Measurements from ENCODE around the gene EIF1.
A peak's percentile ranks its signal among the peaks of the same experiment; 100 is the strongest.

The EIF1 gene

DNA sequence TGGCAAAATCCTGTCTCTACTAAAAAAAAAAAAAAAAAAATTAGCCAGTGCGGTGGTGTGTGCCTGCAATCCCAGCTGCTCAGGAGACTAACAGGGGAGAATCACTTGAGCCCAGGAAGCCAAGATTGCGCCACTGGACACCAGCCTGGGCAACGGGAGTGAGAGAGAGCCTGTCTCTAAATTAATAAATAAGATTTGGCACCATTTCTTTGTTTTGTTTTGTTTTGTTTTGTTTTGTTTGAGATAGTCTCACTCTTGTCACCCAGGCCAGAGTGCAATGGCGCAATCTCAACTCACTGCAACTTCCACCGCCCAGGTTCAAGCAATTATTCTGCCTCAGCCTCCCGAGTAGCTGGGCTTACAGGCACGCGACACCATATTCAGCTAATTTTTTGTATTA, 14.0 kb downstream of the EIF1 start:
- no peak overlapping the region for H3K27ac Mint-ChIP-seq
- no peaks in the 10 kb centered on the region for H3K27me3 Mint-ChIP-seq
- no peak overlapping the region for H3K4me3 Mint-ChIP-seq
- no peaks in the 10 kb centered on the region for H3K36me3 Mint-ChIP-seq
- H3K9me3 Mint-ChIP-seq = no peaks in the 10 kb centered on the region
- H3K4me1 Mint-ChIP-seq = no peaks in the 10 kb centered on the region

DNA sequence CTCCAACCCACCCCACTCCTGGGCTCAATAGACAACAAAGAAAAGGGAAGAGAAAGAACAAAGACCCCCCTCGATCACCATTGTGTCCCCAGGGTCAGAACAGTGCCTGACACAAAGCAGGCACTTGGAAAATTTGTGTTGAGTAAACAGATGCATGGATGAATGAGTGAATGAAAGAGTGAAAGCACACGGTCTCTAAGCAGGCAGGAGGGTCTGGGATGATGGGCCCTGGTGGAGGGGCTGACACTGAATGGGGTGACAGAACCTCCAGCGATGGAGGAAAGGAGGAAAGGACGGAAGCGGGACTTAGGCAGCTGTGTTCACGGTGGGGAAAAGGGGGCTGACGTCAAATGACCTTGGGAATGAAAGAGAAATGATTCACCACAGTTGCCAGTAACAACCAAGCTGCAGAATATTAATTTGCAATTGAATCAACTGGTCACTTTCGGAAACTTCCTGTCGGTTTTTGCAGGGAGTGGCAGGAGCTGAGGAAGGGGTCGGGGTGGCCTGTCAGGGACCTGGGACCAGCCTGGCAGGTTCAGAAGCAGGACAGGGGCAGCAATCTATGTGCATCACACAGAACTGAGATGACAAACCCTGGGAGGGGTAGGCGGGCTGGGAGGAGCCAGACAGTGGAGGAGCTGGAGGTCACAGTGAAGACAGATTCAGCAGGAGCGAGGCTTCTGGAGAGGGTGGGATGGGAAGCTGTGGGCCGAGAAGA, 16.7 kb downstream of the EIF1 start:
- peak overlapping the region; percentile 20 for H3K27ac Mint-ChIP-seq
- H3K4me1 Mint-ChIP-seq = peaks cover 1% of the 10 kb centered on the region
- no peaks in the 10 kb centered on the region for H3K9me3 Mint-ChIP-seq
- H3K36me3 Mint-ChIP-seq = no peaks in the 10 kb centered on the region
- no peaks in the 10 kb centered on the region for H3K27me3 Mint-ChIP-seq
- H3K4me3 Mint-ChIP-seq = no peak overlapping the region

DNA sequence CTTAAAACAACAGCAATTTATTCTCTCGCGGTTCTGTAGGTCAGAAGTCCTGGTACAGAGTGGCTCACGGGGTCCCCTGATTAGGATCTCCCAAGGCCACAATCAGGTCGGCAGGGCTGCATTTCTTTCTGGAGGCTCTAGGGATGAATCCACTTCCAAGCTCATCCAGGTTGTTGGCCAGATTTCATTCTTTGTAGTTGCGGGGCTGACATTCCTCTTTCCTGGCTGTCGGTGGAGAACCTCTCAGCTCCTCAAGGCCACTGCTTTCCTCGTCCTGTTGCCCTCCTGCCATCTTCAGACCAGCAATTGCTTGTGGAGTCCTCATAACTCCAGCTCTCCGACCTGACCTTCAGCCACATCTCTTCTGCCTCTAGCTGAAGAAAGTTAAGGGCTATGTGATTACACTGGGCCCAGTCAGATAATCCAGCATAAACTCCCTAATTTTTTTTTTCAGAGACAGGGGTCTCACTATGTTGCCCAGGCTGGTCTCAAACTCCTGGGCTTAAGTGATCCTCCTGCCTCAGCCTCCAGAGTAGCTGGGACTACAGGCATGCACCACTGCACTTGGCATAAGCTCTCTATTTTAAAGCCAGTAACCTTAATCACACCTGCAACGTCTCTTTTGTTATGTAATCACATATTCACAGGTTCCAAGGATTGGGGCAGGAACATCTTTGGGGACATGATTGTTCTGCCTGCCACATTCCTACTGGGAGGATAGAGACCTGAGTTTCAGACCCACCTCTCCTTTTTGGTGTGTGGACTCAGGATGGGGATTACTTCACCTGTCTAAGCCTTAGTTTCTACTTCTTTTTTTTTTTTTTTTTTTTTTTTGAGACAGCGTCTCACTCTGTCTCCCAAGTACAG, 19.4 kb downstream of the EIF1 start:
- Mint-ChIP-seq H3K4me1 (peaks cover 7% of the 10 kb centered on the region), H3K36me3 (no peaks in the 10 kb centered on the region), H3K27ac (no peak overlapping the region), H3K4me3 (no peak overlapping the region), H3K9me3 (no peaks in the 10 kb centered on the region), H3K27me3 (peaks cover 5% of the 10 kb centered on the region)

DNA sequence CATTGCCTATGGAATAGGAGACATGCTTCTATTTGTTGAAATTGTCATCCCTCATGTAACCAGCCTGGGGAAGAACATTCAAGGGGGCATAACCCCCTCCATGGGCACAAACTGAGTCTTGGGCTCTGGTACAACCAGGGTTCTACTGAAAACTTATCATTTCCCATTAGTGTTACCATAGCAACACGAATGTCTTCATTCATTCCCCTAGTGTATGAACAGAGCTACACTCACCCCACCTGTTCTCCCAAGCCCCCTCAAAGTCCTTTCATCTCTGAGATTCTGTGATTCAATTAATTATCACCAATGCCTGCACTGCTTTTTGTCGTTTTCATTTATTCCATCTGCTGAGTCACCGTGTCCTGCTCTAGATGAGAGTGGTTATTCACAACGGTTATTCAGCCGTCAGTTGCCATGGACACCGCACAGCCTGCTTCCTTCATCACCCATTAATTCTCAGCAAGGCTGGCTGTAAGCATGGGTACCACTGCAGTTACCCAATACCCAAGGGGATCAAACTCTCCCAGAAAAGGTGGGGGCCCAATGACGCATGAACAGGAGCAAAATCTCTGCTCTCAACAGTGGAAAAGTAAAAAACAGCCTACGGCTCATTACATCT, 21.9 kb downstream of the EIF1 start:
- Mint-ChIP-seq H3K4me1 (peaks cover 7% of the 10 kb centered on the region), H3K27me3 (peaks cover 5% of the 10 kb centered on the region), H3K9me3 (no peaks in the 10 kb centered on the region), H3K4me3 (no peak overlapping the region), H3K27ac (no peak overlapping the region), H3K36me3 (no peaks in the 10 kb centered on the region)

DNA sequence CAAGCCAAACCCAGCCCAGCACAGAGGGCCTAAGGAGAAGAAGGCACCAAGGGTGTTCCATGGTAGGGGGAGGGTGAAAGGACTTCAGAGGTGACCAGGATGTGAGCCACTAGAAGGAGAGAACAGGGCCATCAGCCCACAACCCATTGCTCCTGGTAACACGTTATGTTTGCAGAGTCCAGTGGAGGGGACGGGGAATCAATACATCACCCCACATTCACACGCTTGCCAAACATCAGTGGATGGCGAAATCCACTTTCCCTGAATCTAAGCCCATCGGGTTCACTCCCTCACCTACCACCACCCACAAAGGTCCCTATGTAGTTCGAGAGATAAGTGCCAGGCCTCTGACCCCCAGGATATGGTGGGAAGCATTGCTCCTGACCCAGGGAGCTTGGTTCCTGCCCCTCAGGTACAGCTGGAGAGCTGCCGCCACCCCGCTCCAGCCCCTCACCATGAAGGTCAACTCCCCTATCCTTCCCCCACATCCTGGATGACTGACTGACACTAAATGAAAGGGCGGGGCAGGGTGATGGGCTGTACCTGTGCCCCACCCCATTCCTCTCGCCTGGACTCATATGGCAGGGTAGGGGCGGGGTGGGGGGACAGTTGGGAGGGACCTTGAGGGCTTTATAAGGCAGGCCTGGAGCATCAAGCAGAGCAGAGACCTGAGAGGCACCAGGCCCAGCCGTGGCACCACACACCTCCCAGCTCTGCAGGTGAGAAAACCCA, 23.1 kb downstream of the EIF1 start, which contains the start of gene GAST:
TSS of gene GAST (plus strand) at position 663 of the 732 bp plus-strand sequence. CDS start 3,106 bp downstream, outside the sequence.
- no peaks in the 10 kb centered on the region for H3K9me3 Mint-ChIP-seq
- H3K27me3 Mint-ChIP-seq = peaks cover 5% of the 10 kb centered on the region
- peaks cover 7% of the 10 kb centered on the region for H3K4me1 Mint-ChIP-seq
- no peak within 1 kb of the TSS for H3K27ac Mint-ChIP-seq
- no peak within 1 kb of the TSS for H3K4me3 Mint-ChIP-seq
- H3K36me3 Mint-ChIP-seq = no peaks in the 10 kb centered on the region

DNA sequence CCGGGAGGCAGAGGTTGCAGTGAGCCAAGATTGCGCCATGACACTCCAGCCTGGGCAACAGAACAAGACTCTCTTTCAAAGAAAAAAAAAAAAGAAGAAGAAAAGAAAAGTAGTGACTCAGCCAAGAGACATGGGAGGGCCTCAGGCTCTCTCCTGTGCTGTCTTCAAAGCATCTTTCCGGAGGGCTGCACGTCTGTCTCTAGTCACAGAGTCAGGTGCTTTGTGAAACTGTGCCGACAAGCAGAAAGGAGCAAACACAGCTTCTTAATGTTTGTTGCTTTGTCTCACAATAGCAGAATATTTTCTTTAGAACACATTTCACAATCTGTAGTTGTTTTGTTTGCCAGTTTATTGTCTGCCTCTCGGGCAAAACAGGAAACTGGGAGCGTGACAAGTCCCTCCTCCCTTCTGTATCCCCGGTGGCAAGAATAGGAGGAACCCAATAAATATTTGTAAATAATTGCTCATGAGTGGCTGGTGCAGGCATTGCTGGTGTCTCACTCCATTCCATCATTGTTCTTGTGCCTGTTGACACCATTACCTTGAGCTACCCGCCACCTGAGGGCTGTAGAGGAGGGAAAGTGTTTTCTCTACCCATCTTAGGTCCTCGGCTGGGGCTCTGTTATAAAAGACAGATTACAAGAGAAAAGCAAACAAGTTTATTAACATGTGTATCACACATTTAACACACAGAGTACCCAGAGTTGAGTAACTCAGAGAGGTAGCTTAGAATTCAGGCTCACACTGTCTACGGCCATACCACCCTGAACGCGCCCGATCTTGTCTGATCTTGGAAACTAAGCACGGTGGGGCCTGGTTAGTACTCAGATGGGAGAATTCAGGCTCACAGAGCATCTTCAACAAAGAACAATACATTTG, 29.0 kb downstream of the EIF1 start:
- H3K27ac Mint-ChIP-seq = no peak overlapping the region
- H3K27me3 Mint-ChIP-seq = no peaks in the 10 kb centered on the region
- no peaks in the 10 kb centered on the region for H3K9me3 Mint-ChIP-seq
- peaks cover 4% of the 10 kb centered on the region for H3K4me1 Mint-ChIP-seq
- H3K36me3 Mint-ChIP-seq = no peaks in the 10 kb centered on the region
- no peak overlapping the region for H3K4me3 Mint-ChIP-seq

DNA sequence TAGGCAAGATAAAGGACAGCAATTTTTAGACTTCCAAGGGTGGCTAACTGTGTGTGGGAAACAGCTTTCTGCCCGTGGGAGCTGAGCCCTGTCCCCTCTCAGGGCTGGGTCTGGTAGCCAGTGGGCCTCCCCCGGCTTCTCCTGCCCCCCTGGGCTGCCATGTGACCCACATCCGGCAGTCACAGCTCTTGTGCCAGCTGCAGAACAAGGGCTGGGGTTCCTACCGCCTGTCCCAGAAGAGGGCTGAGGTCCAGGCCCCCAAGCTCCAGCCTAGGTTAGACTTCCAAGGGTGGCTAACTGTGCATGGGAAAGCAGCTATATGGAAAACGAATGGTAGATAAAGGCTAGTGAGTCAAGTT, 29.6 kb downstream of the EIF1 start:
- no peak overlapping the region for H3K27ac Mint-ChIP-seq
- no peaks in the 10 kb centered on the region for H3K27me3 Mint-ChIP-seq

DNA sequence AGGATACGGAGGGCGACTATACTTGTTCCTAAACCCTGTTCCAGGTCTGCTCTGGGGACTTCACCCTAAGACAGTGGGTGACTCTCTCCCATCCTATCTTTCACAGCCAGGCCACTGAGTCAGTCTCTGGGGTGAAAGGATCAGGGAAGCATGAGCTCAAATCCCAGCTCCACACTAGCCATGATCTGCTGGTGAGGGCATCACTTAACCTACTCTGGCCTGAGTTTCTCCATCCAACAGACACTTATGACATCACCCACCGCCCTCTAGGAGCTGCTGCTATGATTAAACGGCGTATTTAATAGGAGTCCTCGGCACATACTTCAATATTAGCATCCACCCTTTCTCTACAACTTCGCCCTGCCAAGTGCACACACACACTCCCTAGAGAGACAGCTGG, 33.5 kb downstream of the EIF1 start:
- Mint-ChIP-seq H3K4me1 (peaks cover 4% of the 10 kb centered on the region), H3K27me3 (peaks cover 1% of the 10 kb centered on the region), H3K9me3 (no peaks in the 10 kb centered on the region), H3K4me3 (no peak overlapping the region), H3K36me3 (no peaks in the 10 kb centered on the region), H3K27ac (no peak overlapping the region)

More for the DNA sequence above, 29.6 kb downstream of the EIF1 start:
- peaks cover 4% of the 10 kb centered on the region for H3K4me1 Mint-ChIP-seq
- no peaks in the 10 kb centered on the region for H3K36me3 Mint-ChIP-seq
- H3K4me3 Mint-ChIP-seq = no peak overlapping the region
- H3K9me3 Mint-ChIP-seq = no peaks in the 10 kb centered on the region

DNA sequence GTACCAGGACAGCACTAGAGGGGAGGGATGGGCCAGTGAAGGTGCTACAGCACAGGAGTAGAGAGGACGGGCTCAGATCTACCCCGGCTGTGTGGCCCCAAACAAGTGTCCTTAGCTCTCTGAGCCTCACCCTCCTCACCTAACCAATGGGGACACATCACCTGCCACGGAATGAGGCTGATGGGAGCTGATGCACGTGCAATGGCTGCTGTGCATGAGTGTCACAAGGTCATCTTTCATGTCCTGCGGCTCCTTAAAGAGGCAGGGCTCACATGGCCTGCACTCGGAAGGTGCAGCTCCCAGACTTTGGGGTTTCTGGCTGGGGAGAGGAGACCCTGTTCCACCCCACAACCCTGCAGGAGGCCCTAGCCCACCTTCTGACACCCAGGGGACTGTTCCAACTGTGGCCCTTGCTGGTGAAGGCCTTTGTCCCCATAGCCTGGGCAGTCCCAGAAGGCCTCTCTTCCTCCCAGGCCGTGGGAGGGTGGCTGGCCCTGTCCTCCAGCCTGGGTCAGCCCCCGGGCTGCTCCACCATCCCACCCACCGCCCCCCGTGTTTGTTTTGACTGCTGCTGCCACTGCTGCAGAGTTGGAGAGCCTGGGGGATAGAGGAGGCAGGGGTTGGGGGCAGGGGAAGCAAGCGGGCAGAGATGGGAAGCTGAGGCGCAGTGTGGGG, 35.3 kb downstream of the EIF1 start:
- no peak overlapping the region for H3K27ac Mint-ChIP-seq
- H3K4me1 Mint-ChIP-seq = no peaks in the 10 kb centered on the region
- H3K9me3 Mint-ChIP-seq = no peaks in the 10 kb centered on the region
- H3K36me3 Mint-ChIP-seq = no peaks in the 10 kb centered on the region
- H3K27me3 Mint-ChIP-seq = peaks cover 1% of the 10 kb centered on the region
- no peak overlapping the region for H3K4me3 Mint-ChIP-seq

DNA sequence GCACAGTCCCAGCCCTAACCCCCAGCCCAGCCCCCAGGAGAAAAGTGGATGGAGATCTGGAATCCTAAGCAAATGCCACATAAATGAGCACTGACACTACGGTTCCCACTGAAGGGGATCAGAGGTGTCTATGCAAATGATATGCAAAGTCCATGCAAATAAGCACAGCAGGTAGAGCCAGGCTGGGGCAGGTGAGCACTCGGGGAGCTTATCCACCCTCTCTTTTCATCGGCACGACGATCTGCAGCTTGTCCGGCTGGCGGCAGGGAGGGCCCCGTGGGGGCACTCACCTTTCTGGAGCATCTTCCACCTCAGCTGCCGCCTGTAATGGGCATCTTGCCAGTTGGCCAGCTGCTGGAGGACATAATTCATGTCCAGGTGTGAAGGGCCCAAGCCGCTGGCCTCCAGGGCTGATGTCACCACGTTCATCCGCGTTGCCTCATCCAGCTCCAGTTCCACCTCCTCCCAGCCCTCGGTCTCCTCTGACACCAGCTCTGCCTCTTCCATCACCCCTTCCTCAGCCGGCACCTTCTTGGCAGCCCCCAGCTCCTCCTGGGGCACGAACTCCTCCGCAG, 35.9 kb downstream of the EIF1 start:
- Mint-ChIP-seq H3K4me3 (no peak overlapping the region), H3K4me1 (no peaks in the 10 kb centered on the region), H3K27ac (no peak overlapping the region), H3K36me3 (no peaks in the 10 kb centered on the region), H3K27me3 (peaks cover 1% of the 10 kb centered on the region), H3K9me3 (no peaks in the 10 kb centered on the region)

DNA sequence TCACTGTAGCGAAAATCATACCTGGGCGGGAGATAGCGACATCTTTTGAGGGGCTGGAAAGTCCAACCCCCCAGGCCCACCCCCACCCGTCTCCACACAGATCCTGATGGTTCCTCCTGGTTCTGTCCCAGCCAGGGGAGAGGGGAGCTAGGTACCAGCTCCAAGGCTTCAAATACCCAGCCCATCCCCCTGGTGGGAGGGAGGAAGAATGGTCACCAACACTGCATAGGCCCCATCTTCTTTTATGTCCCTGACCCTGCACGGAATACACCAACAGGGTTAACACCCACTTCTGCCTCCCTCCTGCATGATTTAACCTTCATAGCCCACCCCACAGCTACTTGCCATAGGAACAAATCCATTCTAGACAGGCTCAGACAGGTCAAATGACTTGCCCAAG, 36.4 kb downstream of the EIF1 start:
- Mint-ChIP-seq H3K36me3 (no peaks in the 10 kb centered on the region), H3K4me1 (no peaks in the 10 kb centered on the region), H3K9me3 (no peaks in the 10 kb centered on the region), H3K27me3 (peaks cover 1% of the 10 kb centered on the region), H3K27ac (peak overlapping the region; percentile 65), H3K4me3 (no peak overlapping the region)

DNA sequence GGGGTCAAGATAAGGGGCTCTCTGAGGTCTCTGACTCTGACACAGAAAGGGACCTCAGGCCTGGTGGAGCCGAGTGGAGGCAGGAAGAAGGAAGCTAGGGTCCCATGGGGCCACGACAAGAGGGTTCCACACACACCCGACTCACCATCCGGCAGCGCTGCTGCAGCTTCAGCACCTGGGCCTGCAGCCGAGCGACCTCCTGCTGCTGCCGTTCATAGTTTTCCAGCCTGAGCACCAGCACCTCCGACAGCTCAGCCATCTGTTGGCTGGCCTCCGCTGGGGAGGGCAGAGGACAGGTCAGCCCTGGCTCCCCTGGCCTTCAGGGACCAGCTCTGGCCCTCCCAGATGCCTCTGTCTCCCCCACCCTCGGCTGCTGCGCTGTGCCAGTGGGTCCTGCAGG, 39.4 kb downstream of the EIF1 start:
- Mint-ChIP-seq H3K4me1 (no peaks in the 10 kb centered on the region), H3K9me3 (no peaks in the 10 kb centered on the region), H3K4me3 (no peak overlapping the region), H3K36me3 (no peaks in the 10 kb centered on the region), H3K27ac (no peak overlapping the region), H3K27me3 (peaks cover 14% of the 10 kb centered on the region)

DNA sequence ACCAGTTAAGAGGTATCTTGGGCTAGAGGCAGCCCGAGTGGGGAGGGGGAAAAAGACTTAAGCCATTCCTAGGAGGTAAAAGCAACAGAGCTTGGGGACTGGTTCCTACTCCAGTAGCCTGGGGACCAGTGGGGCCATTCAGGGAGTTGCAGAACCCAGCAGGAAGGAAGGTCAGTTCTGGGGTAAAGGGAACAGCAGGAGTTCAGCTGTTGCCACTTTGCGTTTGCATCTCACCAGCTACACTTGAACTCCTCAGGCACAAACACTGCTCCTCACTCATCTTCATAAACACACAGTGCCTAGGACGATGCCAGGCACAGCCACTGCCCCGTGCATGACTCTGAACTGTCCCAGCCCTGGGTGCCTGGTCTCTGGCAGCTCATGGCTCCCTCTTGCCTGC, 41.8 kb downstream of the EIF1 start:
- Mint-ChIP-seq H3K4me3 (no peak overlapping the region), H3K4me1 (no peaks in the 10 kb centered on the region), H3K27me3 (peaks cover 20% of the 10 kb centered on the region), H3K9me3 (no peaks in the 10 kb centered on the region), H3K27ac (no peak overlapping the region), H3K36me3 (no peaks in the 10 kb centered on the region)

DNA sequence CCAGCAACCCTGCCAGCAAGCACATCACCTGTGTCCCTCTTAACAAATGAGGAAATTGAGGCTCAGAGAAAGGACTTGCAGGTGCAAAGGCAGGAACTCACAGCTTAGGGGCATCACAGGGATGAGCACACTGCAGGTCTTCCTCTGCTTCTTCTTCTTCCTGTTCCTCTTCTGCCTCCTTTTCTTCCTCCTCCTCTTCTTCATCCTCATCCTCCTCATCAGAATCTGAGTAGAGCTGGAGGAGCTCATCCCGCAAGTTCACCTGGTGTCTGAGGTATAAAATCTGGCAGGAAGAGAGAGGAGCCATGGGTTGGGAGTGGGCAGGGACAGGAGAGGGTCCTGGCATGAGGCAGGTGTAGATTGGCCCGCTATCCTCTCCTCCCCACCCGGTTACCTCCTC, 43.2 kb downstream of the EIF1 start:
- H3K4me1 Mint-ChIP-seq = no peaks in the 10 kb centered on the region
- H3K9me3 Mint-ChIP-seq = no peaks in the 10 kb centered on the region
- peaks cover 28% of the 10 kb centered on the region for H3K27me3 Mint-ChIP-seq
- no peak overlapping the region for H3K27ac Mint-ChIP-seq
- no peaks in the 10 kb centered on the region for H3K36me3 Mint-ChIP-seq
- H3K4me3 Mint-ChIP-seq = no peak overlapping the region

Data from activated naive CD4-positive, alpha-beta T cell treated with anti-CD3 and anti-CD28 coated beads, Interleukin-2, amount 50 U/mL, for 24 hours (primary cell).